Measurements from ENCODE around the gene FETUB. TPM values are rescaled to one million over a fixed set of nuclear protein-coding genes. Genes with fewer than 3 reads are reported as not detected.
"Not testable (repeated sequence)": the region's sequence is repeated elsewhere in the genome, so short reads cannot be mapped to it uniquely, and the experiment has no call there.

FETUB gene
- total and polyA plus RNA-seq, 9 donors = not detected

GRCh38 chr3:186683979-186684378 is 43.8 kb downstream of the FETUB start:
- H3K27ac ChIP-seq = no peak overlapping the region
- intact Hi-C loops (cut with DNase I) = no loop called here
- WGBS, 3 donors = 66 to 81% (median 77%) methylated on average over 3 of the region's 3 CpGs

GRCh38 chr3:186686475-186686874 is 46.3 kb downstream of the FETUB start:
- H3K4me1 ChIP-seq (ENCODE audit: insufficient read depth); intact Hi-C loops (cut with DNase I); H3K9me3 ChIP-seq; DNase-seq; H3K4me3 ChIP-seq; H3K27ac ChIP-seq; H3K27me3 ChIP-seq; H3K36me3 ChIP-seq: not testable (repeated sequence)
- 75 to 87% (median 79%) methylated on average over 2 of the region's 2 CpGs for WGBS, 3 donors

More at GRCh38 chr3:186683979-186684378, 43.8 kb downstream of the FETUB start:
- Histone ChIP-seq H3K4me1 (ENCODE audit: insufficient read depth) (no peaks in the 10 kb centered on the region), H3K27me3 (no peaks in the 10 kb centered on the region), H3K4me3 (no peak overlapping the region), H3K36me3 (no peaks in the 10 kb centered on the region), H3K9me3 (peaks cover 0 to 3% of the 10 kb centered on the region in 2 donors)
- DNase-seq = no peak
- TF ChIP-seq POLR2A (IDR thresholded peaks at IDR 0.05) (no peak), CTCF (IDR thresholded peaks at IDR 0.05) (no peak), EP300 (IDR thresholded peaks at IDR 0.05) (no peak)

GRCh38 chr3:186687120-186687651 is 47.0 kb downstream of the FETUB start:
- no peaks in the 10 kb centered on the region for H3K36me3 ChIP-seq
- DNase-seq = no peak
- H3K4me3 ChIP-seq = no peak overlapping the region
- no peak for TF ChIP-seq EP300 (IDR thresholded peaks at IDR 0.05)
- TF ChIP-seq POLR2A (IDR thresholded peaks at IDR 0.05) = no peak
- TF ChIP-seq CTCF (IDR thresholded peaks at IDR 0.05) = no peak
- H3K4me1 ChIP-seq (ENCODE audit: insufficient read depth) = no peaks in the 10 kb centered on the region
- H3K27me3 ChIP-seq = no peaks in the 10 kb centered on the region
- peaks cover 0 to 3% of the 10 kb centered on the region in 2 donors for H3K9me3 ChIP-seq
- H3K27ac ChIP-seq = no peak overlapping the region
- intact Hi-C loops (cut with DNase I) = no loop called here
- 79 to 86% (median 84%) methylated on average over 12 of the region's 12 CpGs for WGBS, 3 donors

DNA sequence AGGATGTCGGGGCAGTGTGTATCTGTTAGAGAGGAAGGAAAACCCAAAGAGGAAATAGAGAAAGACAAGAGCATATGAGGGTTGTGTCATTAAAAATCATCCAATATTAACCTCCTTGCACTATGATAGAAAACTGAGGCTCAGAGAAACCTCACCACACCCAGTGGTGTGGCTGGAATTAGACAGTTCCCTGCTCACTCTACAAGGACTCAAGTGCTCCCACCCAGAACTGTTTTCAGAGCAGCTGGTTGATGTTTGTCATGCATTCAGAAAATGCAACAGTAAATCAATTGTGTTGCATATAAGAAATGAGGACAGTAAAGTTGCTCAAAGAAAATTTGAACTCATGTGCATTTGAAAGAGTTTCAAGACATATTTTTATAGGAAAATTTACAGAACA is 50.1 kb downstream of the FETUB start:
- H3K4me1 ChIP-seq (ENCODE audit: insufficient read depth); H3K4me3 ChIP-seq; H3K9me3 ChIP-seq; H3K27ac ChIP-seq; H3K36me3 ChIP-seq; intact Hi-C loops (cut with DNase I); DNase-seq; H3K27me3 ChIP-seq: not testable (repeated sequence)
- WGBS, 3 donors = 81 to 96% (median 91%) methylated on average over 1 of the region's 1 CpG

DNA sequence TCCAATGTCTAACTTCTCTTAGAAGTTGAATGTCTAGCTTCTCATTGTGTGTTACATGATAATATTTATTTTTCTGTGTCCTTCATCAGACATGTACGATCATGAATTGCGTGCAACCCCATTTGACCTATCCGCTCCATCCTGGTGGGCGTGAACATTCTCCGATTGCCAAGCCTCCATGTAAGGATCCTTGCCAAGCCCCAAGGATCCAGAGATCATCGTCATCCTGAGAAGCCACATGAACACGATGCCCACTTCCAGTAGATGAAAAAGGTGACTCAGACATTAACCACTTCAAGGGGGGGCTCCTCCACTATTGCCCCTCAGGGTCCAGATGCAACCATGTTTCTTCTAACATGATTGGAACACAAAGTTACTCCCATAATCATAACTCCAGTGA is 51.5 kb downstream of the FETUB start:
- Histone ChIP-seq H3K36me3 (no peaks in the 10 kb centered on the region), H3K27ac (no peak overlapping the region), H3K4me1 (ENCODE audit: insufficient read depth) (no peaks in the 10 kb centered on the region), H3K27me3 (no peaks in the 10 kb centered on the region), H3K4me3 (no peak overlapping the region), H3K9me3 (no peaks in the 10 kb centered on the region)
- DNase-seq = no peak
- intact Hi-C loops (cut with DNase I) = no loop called here
- no peak for TF ChIP-seq EP300 (IDR thresholded peaks at IDR 0.05)
- no peak for TF ChIP-seq POLR2A (IDR thresholded peaks at IDR 0.05)
- TF ChIP-seq CTCF (IDR thresholded peaks at IDR 0.05) = no peak
- 88 to 93% (median 91%) methylated on average over 7 of the region's 7 CpGs for WGBS, 3 donors

Measured in ovary (tissue), 9 donors.